Measurements from ENCODE around the gene GPR37L1.

Gene GPR37L1

DNA sequence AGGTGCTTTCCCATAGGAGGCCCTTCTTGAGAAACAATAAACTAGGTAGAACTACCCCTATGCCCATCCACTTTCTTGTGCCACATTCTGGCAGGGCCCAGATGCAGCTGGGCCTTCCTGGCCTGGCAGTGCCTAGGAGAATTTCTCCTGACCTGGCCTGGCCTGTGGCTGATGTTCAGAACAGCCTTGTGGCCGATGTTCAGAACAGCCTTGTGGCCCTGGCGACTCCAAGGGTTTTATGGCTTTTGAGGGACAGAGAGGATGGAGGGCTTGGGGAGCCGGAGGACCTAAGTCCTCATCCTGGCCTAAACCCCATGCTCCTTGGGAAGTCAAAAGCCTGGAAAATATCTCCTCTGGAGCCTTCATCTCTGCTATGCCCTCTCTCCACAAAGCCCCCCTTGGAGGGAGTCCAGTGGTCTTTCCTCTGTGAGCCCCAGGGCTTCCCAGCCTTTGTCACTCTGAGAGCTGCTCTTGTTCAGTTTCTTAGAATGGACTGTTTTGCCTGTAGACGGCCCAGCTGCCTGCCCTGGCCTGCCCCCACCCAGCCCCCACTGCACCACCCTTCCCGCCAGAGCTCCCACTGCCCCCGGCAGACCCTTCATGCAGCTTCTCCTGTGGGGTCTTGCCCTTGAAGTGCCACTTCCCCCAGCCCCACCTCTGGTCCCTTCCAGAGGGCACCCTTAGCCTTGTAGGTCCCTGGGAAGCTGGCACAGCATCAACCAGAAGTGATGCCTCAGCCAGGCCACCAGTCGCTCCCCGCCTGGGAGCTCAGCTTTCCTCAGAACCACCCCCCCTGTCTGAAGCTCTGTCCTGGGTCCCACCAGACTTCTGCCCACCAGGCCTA is 7.0 kb downstream of the GPR37L1 start:
- Histone ChIP-seq H3K4me1 (peaks cover 8 to 36% (median 16%) of the 10 kb centered on the region in 10 experiments), H3K4me2 (no peak overlapping the region), H3K9ac (no peak overlapping the region), H3K36me3 (peaks cover 31 to 44% (median 37%) of the 10 kb centered on the region in 11 experiments), H3K27me3 (no peaks in the 10 kb centered on the region), H4K20me1 (peaks cover 11 to 62% (median 24%) of the 10 kb centered on the region in 11 experiments; a peak in 21 of 22 replicates), H3K27ac (no peak overlapping the region), H3K4me3 (no peak overlapping the region), H3K9me3 (replicated peaks in 1 of 11) (no peaks in the 10 kb centered on the region)
- TF ChIP-seq Cebpa-rat (IDR thresholded peaks at IDR 0.05): no peak

DNA sequence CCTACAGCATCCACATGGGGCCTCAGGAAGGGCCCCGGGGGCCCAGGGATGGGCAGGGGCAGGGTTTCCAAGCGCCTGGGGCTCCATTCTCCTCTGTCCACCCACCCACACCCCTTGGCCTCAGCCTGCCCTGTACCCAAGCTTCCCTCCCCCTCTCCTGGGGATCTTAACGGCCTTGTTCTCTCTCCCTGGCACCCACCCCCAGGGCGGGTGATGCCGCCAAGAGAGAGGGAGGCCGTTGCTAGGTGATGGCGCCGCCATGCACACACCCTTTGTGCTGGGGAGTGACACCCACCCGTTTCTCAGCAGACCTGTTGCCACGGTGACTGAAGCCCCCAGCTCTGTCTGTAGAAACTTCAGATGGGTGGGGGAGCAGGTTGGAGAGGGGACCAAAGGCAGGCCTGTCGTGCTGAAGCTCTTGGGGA is 7.6 kb downstream of the GPR37L1 start:
- Histone ChIP-seq H4K20me1 (peaks cover 17 to 68% (median 29%) of the 10 kb centered on the region in 11 experiments), H3K27ac (no peak overlapping the region), H3K4me2 (no peak overlapping the region), H3K4me3 (no peak overlapping the region), H3K27me3 (no peaks in the 10 kb centered on the region), H3K9me3 (replicated peaks in 1 of 11) (no peaks in the 10 kb centered on the region), H3K4me1 (peaks cover 8 to 36% (median 16%) of the 10 kb centered on the region in 10 experiments), H3K9ac (no peak overlapping the region), H3K36me3 (peaks cover 38 to 50% (median 43%) of the 10 kb centered on the region in 11 experiments)
- no peak for TF ChIP-seq Cebpa-rat (IDR thresholded peaks at IDR 0.05)

DNA sequence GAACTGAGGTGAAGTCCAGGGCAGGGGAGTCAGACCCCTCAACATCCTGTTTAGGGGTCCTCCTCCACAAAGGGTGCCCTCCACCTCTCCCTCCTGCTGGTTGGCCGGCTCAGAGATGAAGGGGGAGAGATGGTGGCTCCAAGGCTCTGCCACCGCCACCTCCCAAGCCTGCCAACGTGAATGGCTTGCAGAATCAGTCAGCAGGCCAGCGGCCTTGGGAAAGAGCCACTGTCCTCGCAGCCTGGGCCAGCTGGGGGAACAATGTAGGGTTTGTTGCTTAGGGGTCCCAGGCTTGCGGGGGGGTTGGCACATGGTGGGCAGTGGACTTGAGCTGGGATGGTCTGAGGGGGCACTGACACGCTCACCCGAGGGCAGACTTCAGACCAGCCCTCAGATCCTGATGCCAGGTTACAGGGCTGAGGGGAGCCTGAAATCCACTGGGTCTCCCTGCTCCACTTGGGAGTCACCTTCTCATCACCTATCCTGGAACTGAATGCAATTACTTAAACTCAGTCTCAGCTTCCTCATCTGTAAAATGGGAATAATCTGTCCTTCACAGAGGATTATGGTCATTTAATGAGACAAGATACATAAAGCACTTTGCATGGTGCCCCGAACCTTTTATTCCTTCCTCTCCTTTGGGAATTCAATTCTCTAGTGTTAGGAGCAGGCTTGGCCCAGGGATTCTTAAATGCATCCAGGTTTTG is 8.3 kb downstream of the GPR37L1 start:
- Histone ChIP-seq H3K9ac (no peak overlapping the region), H3K36me3 (peaks cover 44 to 57% (median 49%) of the 10 kb centered on the region in 11 experiments), H3K4me2 (no peak overlapping the region), H3K4me3 (no peak overlapping the region), H4K20me1 (peaks cover 23 to 75% (median 36%) of the 10 kb centered on the region in 11 experiments), H3K27me3 (no peaks in the 10 kb centered on the region), H3K27ac (no peak overlapping the region), H3K9me3 (replicated peaks in 1 of 11) (no peaks in the 10 kb centered on the region), H3K4me1 (peaks cover 8 to 36% (median 16%) of the 10 kb centered on the region in 10 experiments)
- TF ChIP-seq Cebpa-rat (IDR thresholded peaks at IDR 0.05): no peak

DNA sequence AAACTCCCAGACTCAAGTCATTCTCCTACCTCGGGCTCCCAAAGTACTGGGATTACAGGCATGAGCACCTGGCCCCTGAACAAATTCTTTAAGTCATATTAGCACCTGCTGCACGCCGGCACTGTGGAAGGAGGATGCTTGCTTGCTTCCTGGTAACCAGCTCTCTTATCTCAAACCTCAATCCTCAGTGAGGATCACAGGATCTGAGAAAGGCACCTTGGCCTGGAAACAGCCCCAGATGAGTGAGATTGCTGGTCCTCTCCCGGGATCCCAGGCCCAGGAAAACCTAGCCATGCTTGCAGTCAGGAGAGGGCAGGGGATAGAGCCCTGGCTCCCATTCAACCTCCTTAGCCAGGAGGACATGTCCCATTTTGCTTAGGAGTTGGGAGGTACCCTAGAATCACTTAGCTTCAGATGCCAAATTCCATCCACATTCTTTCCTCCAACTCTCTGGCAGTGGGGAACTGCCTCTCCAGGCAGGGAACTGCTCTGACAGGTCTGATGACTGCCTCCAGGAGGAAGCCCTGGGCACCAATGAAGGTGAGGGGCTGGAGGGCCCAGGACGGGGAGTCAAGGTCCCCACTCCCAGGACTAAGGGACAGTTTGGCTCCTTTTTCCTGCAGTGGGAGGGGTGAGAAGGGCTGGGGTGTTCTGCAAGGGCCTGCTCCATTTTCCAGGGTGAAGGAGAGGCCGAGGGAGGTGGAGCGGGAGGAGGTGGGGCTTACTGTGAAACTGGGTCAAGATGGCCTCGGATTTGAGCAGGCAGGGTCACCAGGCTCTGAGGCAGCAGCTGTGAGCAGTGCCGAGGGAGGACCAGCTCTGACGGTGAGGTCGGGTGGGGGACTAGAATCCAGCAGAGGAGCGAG is 9.5 kb downstream of the GPR37L1 start:
- H3K4me2 ChIP-seq: no peak overlapping the region
- H3K4me3 ChIP-seq: no peak overlapping the region
- H3K27ac ChIP-seq: no peak overlapping the region
- H3K9me3 ChIP-seq (replicated peaks in 1 of 11): no peaks in the 10 kb centered on the region
- no peak overlapping the region for H3K9ac ChIP-seq
- no peaks in the 10 kb centered on the region for H3K27me3 ChIP-seq
- peaks cover 0 to 27% (median 4%) of the 10 kb centered on the region in 10 experiments; a peak in 12 of 20 replicates for H3K4me1 ChIP-seq
- H4K20me1 ChIP-seq: peaks cover 34 to 87% (median 48%) of the 10 kb centered on the region in 11 experiments
- H3K36me3 ChIP-seq: peaks cover 55 to 69% (median 62%) of the 10 kb centered on the region in 11 experiments
- no peak for TF ChIP-seq Cebpa-rat (IDR thresholded peaks at IDR 0.05)

DNA sequence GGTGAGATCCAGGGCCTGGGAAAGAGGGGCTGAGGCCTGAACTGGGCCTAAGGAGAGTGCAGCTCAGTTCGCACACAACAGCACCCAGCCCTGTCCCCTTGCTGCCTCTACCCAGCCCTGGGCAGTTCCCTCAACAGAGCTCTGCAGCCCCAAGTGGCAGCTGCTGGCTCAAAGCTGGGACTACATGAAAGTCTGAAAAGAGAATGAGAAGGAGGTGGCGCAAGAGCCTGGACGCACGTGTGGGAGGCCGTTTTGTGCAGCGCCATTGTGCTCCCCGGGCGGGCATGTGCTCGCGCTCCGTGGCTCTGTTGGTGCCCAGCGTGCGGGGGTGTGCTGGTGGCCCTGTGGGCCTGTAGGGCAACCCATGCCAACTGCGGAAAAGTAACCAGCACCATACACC is 10.3 kb downstream of the GPR37L1 start:
- peaks cover 63 to 77% (median 70%) of the 10 kb centered on the region in 11 experiments for H3K36me3 ChIP-seq
- H3K4me2 ChIP-seq: no peak overlapping the region
- peaks cover 0 to 26% (median 0%) of the 10 kb centered on the region in 10 experiments; a peak in 7 of 20 replicates for H3K4me1 ChIP-seq
- H3K9me3 ChIP-seq (replicated peaks in 1 of 11): no peaks in the 10 kb centered on the region
- no peaks in the 10 kb centered on the region for H3K27me3 ChIP-seq
- peaks cover 42 to 95% (median 56%) of the 10 kb centered on the region in 11 experiments for H4K20me1 ChIP-seq
- no peak for TF ChIP-seq Cebpa-rat (IDR thresholded peaks at IDR 0.05)
- no peak overlapping the region for H3K4me3 ChIP-seq
- no peak overlapping the region for H3K27ac ChIP-seq
- H3K9ac ChIP-seq: no peak overlapping the region

DNA sequence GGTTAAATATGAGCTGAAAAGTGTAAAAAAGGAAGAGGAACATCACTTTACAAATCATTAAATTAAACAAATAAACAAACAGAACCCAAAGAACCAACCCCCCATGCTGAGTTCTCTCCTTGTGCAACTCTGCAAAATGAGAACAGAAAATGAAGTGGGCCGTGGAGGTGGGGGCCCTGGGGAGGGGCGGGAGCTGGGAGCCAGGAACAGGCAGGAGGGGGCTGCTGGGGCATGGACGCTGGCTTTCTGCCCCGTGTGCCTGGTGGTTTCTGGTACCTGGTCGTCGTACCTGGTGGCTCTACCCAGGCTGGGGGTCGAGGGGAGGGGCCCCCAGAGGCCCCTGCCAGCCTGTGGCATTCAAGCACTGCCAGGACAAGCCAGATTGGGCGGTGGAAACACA is 10.8 kb downstream of the GPR37L1 start:
- Histone ChIP-seq H3K4me2 (no peak overlapping the region), H3K27ac (no peak overlapping the region), H3K36me3 (peaks cover 68 to 82% (median 75%) of the 10 kb centered on the region in 11 experiments), H3K27me3 (no peaks in the 10 kb centered on the region), H3K4me1 (peaks cover 0 to 26% (median 0%) of the 10 kb centered on the region in 10 experiments; a peak in 6 of 20 replicates), H4K20me1 (peaks cover 47 to 100% (median 61%) of the 10 kb centered on the region in 11 experiments), H3K9me3 (replicated peaks in 1 of 11) (no peaks in the 10 kb centered on the region), H3K9ac (no peak overlapping the region), H3K4me3 (no peak overlapping the region)
- no peak for TF ChIP-seq Cebpa-rat (IDR thresholded peaks at IDR 0.05)

DNA sequence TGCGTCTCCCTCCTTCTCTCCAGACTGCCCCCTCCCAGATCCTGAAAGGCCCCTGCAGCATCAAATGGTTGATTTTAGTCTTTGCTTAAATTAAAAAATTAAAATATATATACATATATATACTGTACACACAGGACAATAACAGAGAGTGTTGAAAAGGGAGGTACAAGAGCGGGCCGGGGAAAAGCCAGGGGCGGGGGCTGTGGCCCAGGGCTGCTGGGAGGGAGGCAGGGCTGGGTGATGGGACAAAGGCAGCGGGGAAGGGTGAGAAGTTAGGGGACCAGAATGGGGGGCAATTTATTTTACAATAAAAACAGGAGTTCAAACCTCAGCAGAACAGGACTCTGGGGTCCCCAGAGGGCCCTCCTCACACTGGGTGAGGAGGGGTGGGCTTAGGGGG is 11.3 kb downstream of the GPR37L1 start:
- Histone ChIP-seq H3K9ac (no peak overlapping the region), H3K27me3 (no peaks in the 10 kb centered on the region), H3K36me3 (peaks cover 73 to 87% (median 80%) of the 10 kb centered on the region in 11 experiments), H3K9me3 (replicated peaks in 1 of 11) (no peaks in the 10 kb centered on the region), H4K20me1 (peaks cover 52 to 100% (median 66%) of the 10 kb centered on the region in 11 experiments), H3K4me2 (no peak overlapping the region), H3K4me3 (no peak overlapping the region), H3K27ac (no peak overlapping the region), H3K4me1 (peaks cover 0 to 26% (median 3%) of the 10 kb centered on the region in 10 experiments; a peak in 7 of 20 replicates)
- no peak for TF ChIP-seq Cebpa-rat (IDR thresholded peaks at IDR 0.05)

DNA sequence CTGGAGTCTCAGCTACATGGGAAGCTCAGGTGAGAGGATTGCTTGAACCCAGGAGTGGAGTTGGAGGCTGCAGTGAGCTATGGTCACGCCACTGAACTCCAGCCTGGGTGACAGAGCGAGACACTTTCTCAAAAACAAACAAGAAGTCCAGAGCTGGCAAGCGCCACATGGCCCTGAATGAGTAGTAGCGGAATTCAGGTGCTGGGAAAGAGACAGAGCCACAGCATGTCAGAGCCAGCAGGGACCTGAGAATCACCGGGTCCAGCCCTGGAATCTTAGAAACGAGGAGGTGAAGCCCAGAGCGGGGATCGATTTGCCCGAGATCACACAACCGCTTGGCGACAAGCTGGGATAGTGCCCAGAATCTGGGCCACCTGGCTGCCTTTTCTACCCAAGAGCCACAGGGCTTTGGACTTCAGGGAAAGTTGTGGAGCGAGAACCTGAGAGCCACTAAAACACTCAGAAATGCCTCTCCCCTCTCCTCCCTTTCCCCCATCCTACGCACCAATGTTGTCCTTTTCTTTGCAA is 12.0 kb downstream of the GPR37L1 start:
- Histone ChIP-seq H3K27me3 (no peaks in the 10 kb centered on the region), H3K27ac (no peak overlapping the region), H3K4me1 (peaks cover 0 to 26% (median 5%) of the 10 kb centered on the region in 10 experiments; a peak in 8 of 20 replicates), H3K4me3 (no peak overlapping the region), H3K36me3 (peaks cover 77 to 92% (median 84%) of the 10 kb centered on the region in 11 experiments), H3K9ac (no peak overlapping the region), H3K9me3 (replicated peaks in 1 of 11) (no peaks in the 10 kb centered on the region), H4K20me1 (peaks cover 59 to 100% (median 73%) of the 10 kb centered on the region in 11 experiments), H3K4me2 (no peak overlapping the region)
- TF ChIP-seq Cebpa-rat (IDR thresholded peaks at IDR 0.05): no peak

Data from BLaER1 treated with 17β-estradiol and CSF1 and Interleukin-3, amounts not matched to agents 10 nM and 100 nM (cell line).